ENCODE results near the gene RASA4.
"Not testable (repeated sequence)": the region's sequence is repeated elsewhere in the genome, so short reads cannot be mapped to it uniquely, and the experiment has no call there.

Gene RASA4

GRCh38 chr7:102543596-102543995 is 73.0 kb downstream of the RASA4 start, which contains the start of gene UPK3BL2:
Gene UPK3BL2, minus strand, starts transcription at chr7:102543696. Its CDS starts 60 bp downstream, at chr7:102543636.
- DNase-seq (ENCODE audit: low spot score) = not testable (repeated sequence)

GRCh38 chr7:102542771-102543170 is 73.8 kb downstream of the RASA4 start:
- DNase-seq (ENCODE audit: low spot score) = not testable (repeated sequence)

DNA sequence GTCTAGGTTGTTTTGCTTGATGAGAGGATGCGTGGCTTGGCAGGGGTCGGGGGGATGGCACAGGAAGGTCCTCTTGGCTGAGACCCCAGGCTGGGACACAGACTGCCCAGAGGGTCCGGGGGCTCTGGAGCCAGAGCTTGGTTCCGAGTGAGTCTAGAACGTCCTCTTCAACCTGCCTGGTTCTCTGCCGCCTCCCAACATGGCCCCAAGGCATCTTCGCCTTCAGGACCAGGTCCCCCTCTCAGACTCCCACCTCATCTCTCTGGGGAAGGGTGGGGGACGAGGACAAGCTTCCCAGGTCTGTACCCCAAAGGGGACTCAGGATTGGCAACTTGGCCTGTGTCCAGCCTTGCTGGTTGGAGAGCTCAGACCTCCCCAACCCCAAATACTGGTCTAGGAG is 74.5 kb downstream of the RASA4 start:
- not testable (repeated sequence) for DNase-seq (ENCODE audit: low spot score)

DNA sequence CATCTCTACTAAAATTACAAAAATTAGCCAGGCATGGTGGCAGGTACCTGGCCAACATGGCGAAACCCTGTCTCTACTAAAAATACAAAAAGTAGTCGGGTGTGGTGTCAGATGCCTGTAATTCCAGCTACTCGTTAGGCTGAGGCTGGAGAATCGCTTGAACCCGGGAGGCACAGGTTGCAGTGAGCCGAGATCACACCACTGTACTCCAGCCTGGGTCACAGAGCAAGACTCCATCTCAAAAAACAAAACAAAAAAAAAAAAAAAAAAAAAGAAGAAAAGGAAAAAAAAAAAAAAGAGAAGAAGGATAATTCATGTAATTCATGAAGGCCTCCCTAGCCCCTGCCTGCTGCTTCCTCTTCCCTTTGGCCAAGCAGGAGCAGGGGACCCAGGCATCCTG is 76.0 kb downstream of the RASA4 start:
- not testable (repeated sequence) for DNase-seq (ENCODE audit: low spot score)

DNA sequence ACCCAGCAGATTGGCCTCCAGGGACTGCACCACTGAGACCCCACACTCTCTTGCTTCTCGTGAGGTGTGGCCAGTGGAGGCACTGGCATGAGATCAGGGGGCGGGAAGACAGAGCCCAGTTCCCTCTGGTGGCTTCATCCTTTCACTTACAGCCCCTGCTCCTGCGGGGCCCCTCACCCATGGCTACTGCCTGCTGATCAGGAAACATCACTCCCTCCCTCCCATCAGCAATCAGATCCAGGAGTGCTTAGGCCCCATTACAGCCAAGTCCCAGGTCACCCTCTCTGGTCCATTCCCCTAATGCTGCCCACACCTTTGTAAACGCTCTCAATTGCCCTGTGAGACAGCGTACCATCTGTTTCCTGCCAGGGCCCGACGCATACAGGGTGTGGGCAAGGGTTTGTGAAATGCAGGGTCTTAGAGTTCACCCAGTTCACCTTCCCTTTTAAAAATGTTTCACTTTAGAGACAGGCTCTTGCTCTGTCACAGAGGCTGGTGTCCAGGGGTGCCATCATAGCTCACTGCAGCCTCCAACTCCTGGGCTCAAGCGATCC is 81.4 kb downstream of the RASA4 start:
- DNase-seq (ENCODE audit: low spot score) = not testable (repeated sequence)

DNA sequence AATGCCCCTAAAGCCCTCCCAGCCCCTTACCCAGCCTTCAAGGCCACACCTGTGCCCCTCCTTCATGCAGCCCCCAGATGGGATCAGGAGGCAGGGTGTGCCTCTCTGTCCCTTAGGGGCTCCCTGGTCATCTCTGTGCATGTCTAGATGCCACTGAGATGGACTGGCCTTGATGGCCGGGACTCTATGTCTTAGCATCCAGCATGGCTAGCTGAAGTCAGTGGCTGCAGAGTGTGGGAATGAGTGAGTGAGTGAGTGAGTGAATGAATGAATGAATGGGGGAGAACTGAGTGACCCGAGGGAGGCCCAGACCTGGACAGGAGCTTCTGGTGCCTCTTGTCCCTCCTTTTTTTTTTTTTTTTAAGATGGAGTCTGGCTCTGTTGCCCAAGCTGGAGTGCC is 84.4 kb downstream of the RASA4 start:
- not testable (repeated sequence) for DNase-seq (ENCODE audit: low spot score)

DNA sequence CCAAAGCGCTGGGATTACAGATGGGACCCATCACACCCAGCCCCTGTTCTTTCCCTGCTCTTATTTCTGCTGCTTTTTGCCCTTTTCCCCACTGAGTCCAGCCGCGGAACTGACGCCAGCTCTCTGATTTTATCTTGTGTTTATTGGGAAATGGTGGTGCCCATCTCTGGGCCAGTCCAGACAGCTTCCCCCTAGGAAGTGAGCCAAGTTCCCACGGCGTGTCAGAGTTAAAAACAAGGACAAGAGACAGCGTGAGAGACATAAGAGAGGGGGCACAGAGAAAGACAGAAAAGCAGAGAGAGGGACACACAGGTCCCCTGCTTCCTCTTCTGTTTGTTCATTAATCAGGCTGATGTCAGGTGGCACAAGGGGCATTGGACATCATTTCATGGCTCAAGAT is 85.0 kb downstream of the RASA4 start:
- not testable (repeated sequence) for DNase-seq (ENCODE audit: low spot score)

DNA sequence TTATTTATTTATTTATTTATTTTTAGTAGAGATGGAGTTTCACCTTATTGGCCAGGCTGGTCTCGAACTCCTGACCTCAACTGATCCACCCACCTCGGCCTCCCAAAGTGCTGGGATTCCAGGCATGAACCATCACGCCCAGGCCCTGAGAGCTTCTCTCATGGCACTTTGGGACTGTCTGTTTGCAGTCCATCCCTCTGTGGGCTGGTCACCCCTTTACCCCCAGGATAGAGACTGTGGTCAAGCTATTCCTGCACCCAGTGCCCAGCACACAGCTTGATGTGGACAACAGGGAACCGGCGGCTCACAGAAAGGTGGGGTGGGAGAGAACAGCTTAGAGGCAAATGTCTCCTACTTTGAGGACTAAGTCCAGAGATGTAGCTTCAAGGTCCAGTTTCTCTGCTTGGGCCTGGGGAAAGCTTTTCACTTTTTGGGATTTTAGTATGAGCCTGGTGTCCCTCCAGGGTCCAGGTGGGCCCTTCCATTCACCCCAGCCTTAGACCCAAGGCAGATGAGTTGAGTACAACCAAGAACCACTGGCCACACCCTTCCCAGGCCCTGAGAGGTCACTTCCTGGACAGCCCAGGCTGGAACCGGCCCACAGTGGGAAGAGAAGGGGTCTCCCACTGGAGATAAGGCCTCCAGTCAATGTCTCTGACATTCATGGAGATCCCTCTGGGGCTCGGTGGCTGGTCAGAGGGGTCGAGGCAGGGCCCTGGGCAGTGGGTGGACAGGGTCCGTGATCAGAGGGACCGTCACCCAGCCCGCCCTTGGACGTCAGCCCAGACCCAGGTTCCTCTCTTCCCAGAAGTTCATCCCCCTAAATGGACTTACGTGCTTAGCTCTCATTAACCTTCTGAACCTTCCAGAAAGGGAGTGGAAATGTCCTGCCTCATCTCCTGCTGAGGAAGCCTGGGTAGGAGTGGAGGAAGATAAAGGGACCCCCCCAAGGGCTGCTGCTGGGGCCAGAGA is 88.4 kb downstream of the RASA4 start:
- not testable (repeated sequence) for DNase-seq (ENCODE audit: low spot score)

GRCh38 chr7:102527182-102527581 is 89.4 kb downstream of the RASA4 start:
- DNase-seq (ENCODE audit: low spot score) = not testable (repeated sequence)

- not testable (repeated sequence) for DNase-seq (ENCODE audit: low spot score)
These were observed 91.8 kb downstream of the RASA4 start for GRCh38 chr7:102524803-102525202.

Data from GM03348 (cell line).